UCSD-AML1 (cell line): ENCODE measurements around the gene ZXDC.

ENCODE experiments used
- DNase-seq: peaks from one replicate; lab custom pipeline; 2025; ENCODE audit not compliant: unreplicated experiment; lab: John Stamatoyannopoulos, UW

The ZXDC gene

GRCh38 chr3:126512916-126513650 lies 37.4 kb upstream of the ZXDC start:
- DNase-seq = no peak

DNA sequence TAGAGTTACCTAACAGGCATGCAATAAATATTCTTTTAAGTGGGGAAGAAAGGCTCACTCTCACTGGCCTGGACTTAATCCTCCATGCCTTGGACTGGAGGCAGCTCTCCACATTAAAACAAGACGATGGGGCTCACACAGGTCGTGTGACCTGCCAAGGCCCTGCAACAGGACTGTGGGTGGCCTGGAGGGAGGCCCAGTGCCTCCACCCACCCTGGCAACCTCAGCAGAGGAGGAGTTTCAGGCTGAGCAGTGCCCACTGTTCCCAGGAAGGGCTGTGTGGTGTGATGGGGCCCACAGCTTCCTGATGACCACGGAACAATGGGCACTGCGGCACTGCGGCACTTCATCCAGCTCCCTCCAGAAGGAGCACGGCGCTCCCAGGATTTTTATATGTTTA lies 36.3 kb upstream of the ZXDC start:
- DNase-seq = no peak

- DNase-seq = no peak
Measured at GRCh38 chr3:126511291-126511690, 35.6 kb upstream of the ZXDC start.

DNA sequence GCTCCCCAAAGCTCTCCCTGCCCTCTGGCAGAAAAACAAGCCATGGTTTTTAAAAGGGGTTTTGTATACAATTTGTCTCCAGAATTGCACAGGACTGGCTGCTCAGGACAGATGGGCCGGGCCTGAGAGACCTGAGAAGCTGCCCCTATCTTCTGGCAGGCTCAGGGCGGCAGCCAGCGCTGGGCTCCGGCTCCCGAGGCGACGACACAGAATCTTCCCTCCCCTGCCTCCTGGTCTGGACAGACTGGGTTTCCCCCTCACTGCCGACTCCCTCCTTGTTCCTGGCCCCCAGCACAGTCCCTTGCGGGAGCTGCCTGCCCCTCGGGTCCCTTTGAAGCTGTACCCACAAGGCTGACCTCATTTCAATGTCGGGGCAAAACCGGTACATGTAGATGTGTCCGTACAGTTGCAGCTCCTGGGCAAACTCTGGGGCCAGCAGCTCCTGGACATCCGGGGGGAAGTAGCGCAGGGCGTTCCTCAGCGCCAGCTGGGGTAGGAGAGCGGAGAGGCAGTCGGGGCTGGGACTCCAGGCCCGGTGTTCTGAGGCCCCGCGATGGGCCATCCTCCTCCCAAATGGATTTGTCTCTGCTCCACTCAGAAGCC lies 34.7 kb upstream of the ZXDC start:
- no peak for DNase-seq

- DNase-seq = no peak
Measured at GRCh38 chr3:126509597-126510307, 34.1 kb upstream of the ZXDC start.

DNA sequence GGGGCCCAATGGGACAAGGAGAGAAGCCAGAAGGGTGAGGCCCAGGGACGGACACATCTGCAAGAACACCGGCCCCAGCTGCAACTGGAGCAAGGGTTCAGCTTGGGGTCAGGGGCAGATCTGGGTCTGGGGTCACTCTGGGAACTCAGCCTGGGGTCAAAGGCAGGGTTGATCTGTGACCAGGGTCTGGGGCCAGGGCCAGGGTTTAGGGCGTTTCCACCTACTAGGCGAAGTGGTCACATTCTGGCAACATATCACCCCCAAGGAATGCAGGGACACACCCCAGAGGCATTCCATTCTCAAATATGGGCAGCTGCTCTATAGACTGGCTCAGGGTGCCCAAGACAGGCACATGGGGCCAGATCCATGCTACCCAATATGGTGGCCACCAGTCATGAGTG lies 32.9 kb upstream of the ZXDC start:
- DNase-seq = no peak

GRCh38 chr3:126507886-126508285 lies 32.2 kb upstream of the ZXDC start:
- DNase-seq = no peak

DNA sequence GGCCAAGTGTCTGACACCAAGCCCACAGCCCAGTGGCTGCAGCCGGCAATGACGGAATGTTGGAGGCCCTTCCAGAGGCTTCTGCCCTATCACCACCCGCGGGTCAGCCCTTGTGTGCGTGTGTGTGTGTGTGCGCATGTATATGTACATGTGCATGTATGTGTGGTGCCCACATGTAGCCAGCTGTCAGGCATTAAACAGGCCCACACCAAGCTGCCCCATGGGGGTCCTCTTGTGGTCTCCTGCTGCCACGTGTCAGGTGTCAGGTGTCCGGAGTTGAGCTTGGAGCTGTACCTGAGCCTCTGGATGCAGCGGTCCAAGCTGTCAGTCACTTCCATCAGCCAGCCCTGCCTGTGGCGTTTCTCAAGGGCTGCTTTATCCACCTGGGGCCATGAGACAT lies 28.0 kb upstream of the ZXDC start:
- no peak for DNase-seq

DNA sequence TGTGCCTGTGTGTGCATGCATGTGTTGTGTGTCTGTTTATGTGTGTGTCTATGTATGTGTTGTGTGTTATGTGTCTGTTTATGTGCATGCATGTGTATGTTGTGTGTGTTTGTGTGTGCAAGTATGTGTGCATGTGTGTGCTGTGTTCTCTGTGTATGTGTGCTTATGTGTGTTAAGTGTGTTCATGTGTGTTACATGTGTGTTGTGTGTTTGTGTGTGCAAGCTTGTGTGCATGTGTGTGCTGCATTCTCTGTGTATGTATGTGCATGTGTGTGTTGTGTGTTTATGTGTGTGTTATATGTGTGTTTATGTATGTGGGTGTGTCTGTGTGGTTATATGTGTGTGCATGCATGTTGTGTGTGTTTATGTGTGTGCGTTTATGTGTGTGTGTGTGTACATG lies 27.0 kb upstream of the ZXDC start:
- DNase-seq = no peak

DNA sequence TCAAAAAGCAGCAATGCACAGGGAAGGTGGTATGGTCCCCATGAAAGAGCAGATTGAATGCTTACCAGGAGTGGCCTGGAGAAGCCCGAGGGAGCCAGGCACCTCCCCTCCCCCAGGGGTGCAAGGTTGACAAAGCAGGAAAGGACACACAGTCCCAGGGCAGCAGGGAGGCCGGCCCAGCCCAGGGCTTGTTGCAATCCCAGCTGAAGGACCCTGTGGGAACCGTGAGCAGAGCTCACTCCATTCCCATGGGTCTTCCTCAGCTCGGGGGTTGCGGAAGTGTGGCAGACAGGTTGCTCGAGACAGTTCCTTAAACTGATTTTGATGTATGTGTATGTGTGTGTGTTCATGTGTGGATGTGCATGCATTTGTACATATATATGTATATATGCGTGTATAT lies 26.0 kb upstream of the ZXDC start:
- no peak for DNase-seq

- DNase-seq = no peak
Measured at GRCh38 chr3:126501054-126501453, 25.4 kb upstream of the ZXDC start.

DNA sequence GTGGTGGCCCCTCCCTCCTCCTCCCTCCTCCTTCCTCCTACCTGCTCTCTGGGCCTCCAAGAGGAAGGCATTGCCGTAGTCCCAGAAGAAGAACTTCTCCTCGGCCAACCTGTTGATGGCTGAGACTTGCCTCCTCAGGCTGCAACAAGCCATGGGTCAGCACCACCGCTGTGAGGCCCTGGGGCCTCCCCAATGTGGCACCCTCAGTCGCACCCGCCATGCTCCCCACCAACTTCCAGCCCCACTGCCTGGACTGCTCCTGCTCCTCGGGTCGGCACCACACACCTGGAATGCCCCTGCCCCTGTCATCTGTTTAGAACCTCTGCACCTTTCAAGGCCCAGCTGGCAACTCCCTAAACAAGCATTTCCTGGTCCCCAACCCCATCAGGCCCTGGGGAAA lies 24.3 kb upstream of the ZXDC start:
- no peak for DNase-seq

GRCh38 chr3:126499401-126499800 lies 23.7 kb upstream of the ZXDC start:
- no peak for DNase-seq

DNA sequence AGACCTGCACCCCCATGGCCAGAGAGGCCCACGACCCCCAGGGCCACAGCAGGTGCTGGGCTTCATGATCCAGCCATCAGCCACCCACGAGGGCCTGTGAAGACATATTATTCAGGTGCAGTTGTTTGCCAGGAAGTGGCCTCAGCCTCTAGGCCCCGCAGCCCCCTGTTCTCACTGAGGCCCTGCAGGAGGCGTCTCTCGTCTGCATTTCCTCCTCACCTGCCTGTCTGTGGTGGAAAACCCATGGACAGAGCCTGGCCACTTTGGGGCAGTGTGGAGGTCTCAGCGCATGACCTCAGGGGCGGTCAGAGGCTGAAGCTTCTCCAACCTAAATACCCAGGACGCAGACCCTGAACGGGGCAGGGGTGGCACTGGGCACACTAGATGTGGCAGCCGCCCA lies 23.2 kb upstream of the ZXDC start:
- no peak for DNase-seq

DNA sequence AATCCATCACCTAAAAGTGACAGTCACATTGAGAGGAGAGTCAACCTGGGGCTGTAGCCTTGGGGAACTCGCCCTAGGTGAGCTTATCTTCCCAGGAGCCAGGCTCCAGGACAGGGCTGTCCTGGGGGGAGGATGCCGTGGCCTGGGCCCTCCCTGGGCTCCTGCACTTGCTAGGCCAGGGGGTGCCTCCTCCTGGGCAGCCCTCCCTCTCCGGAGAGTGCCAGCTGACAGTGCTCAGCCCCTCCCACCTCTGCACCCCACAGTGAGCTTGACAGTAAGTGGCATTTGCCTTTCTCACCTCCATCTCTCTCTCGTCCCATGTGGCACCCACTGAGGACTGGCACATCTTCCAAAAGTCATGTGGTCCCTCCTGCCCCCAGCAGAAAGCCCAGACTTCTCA lies 22.8 kb upstream of the ZXDC start:
- no peak for DNase-seq

DNA sequence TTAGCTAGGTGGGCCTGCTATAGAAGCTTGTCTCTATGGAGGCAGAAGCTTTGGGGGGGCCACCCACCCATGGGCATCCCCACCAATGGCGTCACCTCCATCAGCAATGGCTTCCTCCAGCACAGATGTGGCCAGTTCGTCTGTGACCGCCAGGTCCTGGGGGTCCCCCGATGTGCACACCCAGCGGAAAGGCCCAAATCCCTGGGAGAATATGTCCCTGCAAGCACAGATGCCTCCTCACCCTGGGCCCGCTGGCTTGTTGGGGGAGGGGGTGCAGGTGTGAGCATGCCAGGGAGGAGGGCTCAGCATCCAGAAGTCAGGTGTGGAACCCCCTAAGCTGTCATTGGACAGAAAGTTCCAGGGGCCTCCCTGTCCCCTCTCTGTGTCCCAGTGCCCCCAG lies 22.3 kb upstream of the ZXDC start:
- no peak for DNase-seq

- no peak for DNase-seq
Measured at GRCh38 chr3:126496894-126497850, 21.5 kb upstream of the ZXDC start.

GRCh38 chr3:126495786-126496185 lies 20.1 kb upstream of the ZXDC start:
- DNase-seq = no peak

DNA sequence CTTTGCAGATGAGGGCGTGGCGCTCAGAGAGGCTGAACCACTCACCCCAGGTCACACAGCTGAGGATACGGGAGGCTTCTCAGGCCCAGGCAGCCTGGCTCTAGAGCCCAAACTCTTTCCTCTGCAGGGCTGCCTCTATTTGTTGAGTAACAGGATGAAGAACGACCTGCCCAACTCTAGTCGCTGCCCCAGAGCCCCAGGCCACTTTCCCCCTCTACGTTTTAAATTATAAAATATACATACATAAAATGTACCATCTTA lies 19.2 kb upstream of the ZXDC start:
- DNase-seq = no peak

DNA sequence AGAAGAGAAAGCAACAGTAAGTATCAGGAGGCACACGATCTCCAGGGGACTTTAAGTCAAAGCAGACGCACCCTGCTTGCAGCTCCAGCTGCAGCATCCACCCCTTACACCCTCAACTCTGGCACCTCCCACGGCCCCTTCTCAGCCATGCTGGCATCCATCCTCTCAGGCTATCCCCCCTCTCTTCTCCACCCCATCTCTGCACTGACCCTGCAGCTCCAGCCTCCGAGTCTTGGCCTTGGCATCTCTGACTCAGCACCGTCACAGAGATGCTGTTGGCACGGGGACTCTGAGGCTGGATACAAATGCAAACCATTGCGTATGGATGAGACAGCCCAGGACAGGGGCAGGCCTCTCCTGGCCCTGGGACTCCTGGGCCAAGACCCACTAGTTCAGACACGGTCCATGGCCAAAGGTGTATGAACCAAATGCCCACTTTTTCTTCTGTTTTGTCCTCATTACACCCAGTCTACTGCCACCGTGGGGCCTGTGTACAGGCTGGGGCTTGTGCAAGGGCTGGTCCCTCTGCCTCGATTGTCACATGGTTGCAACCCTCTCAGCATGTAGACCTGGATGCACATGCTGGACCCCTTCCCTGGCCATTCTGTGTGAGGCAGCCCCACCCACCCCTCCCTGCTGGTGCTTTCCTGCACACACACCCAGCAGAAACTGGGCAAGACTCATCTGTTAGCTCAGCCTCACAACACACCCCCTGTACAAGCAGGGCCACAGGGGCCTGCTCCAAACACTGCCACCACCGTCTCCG lies 18.7 kb upstream of the ZXDC start:
- DNase-seq = no peak

DNA sequence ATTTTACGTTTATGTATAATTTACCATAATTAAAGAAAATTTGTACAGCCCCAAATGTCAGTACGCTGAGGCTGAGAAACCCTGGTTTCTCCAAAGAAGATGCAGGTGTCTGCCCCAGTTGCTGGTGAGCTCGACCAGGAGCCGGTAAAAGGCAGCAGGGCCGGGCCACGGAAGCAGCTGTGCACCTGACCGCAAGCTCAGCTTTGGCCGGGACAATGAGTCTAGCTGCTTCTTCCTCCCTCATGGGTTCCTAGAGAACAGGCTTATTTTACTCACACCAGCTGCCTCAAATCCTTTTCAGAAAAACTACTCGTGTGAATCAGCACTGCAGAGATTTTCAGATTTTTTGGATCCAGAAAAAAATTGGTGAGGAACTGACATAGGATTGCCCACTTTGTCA lies 18.0 kb upstream of the ZXDC start:
- DNase-seq = peak; percentile 42
